Fibroblast of skin of right biceps (primary cell): ENCODE measurements around the gene CCZ1.
"Not testable (repeated sequence)": the region's sequence is repeated elsewhere in the genome, so short reads cannot be mapped to it uniquely, and the experiment has no call there.

Experiments used
- DNase-seq: peaks from one replicate; pipeline ENCODE4 v3.0.0-alpha.2; 2013

CCZ1 gene

GRCh38 chr7:5898480-5899224, at the start of gene CCZ1:
CCZ1 (plus strand) TSS chr7:5898733; CDS start chr7:5898800, 67 bp downstream.
- peak; percentile 70 for DNase-seq

GRCh38 chr7:5850944-5851343, 47.6 kb upstream of the CCZ1 start:
- DNase-seq, result no peak

- DNase-seq, result no peak
Observed at GRCh38 chr7:5854738-5855137, 43.8 kb upstream of the CCZ1 start.

DNA sequence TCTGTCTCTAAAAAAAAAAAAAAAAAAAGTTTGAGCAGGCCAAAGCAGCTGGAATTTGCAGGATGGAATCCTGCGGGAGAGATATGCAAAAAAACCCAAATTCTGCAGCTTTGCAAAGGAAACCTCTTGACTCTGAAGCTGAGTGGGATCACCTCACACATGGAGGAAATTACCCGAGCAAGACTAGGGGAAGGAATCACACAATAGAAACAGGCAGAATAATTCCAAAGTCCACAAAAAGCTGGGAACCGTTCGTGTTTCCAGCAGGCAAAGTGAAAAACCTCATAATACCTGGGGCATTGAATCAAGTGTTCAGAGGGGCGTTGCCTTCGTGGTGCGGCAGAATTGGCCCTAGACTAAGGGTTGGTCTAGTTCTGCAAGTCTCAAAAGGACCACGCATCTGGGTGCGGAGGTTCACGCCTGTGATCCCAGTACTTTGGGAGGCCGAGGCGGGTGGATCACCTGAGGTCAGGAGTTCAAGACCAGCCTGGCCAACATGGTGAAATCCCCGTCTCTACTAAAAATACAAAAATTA, 41.4 kb upstream of the CCZ1 start:
- not testable (repeated sequence) for DNase-seq

GRCh38 chr7:5858494-5858893, 40.0 kb upstream of the CCZ1 start:
- DNase-seq, result not testable (repeated sequence)

- DNase-seq, result not testable (repeated sequence)
Observed at GRCh38 chr7:5861281-5861680, 37.3 kb upstream of the CCZ1 start.

- not testable (repeated sequence) for DNase-seq
Observed at GRCh38 chr7:5862753-5863366, 35.7 kb upstream of the CCZ1 start.

DNA sequence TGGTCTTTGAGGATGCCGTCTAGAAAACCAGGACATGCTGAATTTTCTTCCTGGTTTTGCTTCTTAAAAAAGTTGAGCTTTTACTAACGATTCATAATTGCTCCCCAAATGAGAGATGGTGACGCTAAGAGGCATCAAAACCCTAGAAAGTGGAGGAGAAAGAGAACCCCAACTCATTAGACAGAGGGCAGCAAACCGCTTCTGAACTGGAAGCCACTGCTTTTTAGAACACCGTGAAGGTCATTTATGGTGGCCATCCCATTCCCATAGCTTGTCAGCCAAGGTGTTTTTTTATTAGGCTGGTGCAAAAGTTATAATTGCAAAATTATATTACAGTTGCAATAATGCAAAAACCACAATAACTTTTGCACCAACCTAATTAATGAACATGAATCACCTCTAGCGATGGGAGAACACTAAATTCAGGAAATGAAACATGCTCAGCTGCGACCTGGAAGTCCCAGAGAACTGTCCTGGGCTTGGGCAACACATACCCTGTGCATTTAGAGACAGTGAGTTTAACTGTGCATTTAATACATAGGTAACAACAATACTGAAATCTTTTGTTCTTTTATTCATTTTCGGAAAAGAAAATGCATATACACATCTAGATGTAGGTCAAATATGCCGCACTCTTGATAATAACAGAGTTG, 33.1 kb upstream of the CCZ1 start:
- DNase-seq, result not testable (repeated sequence)

- no peak for DNase-seq
Observed at GRCh38 chr7:5867060-5867459, 31.5 kb upstream of the CCZ1 start.

DNA sequence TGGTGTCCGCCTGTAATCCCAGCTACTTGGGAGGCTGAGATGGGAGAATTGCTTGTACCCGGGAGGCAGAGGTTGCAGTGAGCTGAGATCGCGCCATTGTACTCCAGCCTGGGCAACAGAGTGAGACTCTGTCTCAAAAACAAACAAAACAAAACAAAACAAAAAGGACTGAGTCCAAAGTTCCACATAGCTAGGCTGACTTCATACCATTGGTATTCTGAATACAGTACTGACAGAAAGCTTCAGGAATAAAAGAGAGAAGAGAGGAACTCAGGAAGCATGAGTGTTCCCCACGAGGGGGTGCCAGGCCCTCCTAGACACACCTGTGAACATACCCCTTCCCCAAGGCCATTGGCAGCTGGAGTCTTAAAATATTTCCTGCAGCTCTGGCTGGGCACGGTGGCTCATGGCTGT, 29.6 kb upstream of the CCZ1 start:
- DNase-seq, result not testable (repeated sequence)

DNA sequence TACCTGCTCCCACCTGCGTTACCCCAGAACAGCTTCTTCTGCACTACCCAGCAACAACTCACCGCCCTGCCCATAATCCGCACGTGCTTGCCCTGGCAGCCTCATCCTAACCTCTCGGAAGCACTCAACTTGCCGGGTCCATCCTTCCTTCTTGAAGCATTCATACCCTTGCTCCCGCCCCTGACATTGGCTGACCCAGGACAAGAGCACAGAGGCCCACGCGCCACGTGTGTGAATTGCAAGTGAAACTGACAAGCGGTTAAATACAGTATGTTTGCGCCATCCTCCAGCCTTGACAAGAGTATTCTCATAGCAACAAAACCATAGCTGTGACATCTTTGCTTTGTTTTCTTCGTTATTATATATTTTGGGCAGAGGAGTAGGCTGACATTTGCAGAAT, 28.8 kb upstream of the CCZ1 start:
- DNase-seq, result no peak

GRCh38 chr7:5870311-5870710, 28.2 kb upstream of the CCZ1 start:
- DNase-seq, result no peak

GRCh38 chr7:5872326-5872725, 26.2 kb upstream of the CCZ1 start:
- no peak for DNase-seq

DNA sequence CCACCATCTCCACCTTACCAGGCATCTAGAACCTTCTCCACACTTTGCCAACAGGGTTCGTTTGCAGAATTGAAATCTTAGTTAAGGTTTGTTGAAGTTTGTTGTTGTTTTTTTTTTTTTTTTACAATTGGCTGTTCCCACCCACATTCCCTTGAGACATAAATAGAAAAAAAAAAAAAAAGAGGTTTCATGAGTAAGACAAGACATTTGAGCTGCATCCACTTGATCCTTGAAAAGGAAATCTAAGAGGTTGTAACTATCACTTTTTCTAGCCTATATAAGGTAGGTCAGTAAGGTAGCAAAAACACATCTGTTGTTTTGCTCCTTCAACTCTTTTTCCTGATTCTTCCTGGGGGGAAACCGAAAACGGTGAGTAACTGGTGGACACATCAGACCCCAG, 18.9 kb upstream of the CCZ1 start:
- DNase-seq, result not testable (repeated sequence)

GRCh38 chr7:5880106-5880505, 18.4 kb upstream of the CCZ1 start:
- not testable (repeated sequence) for DNase-seq

GRCh38 chr7:5884431-5884830, 14.1 kb upstream of the CCZ1 start:
- DNase-seq, result not testable (repeated sequence)

DNA sequence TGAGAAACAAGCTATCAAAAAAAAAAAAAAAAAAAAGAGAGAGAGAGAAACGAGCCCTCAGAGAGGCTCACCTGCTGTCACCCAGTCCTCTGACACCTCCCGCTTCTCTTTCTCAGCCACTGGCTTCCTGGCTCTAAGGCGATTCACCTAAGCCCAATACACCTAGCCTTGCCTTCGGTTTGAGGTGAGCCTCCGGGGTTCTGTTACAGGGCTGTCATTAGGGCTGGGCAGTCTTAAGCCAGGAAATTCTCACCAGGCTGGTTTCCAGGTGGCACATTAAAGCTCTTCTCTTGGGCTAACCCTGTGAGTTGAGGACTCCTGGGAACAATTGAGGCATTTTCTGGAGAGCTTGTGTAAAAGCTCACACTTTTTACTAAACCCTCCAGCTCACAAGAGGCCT, 10.5 kb upstream of the CCZ1 start:
- DNase-seq, result not testable (repeated sequence)

GRCh38 chr7:5890244-5890643, 8.3 kb upstream of the CCZ1 start:
- not testable (repeated sequence) for DNase-seq

GRCh38 chr7:5892498-5892897, 6.0 kb upstream of the CCZ1 start:
- no peak for DNase-seq

DNA sequence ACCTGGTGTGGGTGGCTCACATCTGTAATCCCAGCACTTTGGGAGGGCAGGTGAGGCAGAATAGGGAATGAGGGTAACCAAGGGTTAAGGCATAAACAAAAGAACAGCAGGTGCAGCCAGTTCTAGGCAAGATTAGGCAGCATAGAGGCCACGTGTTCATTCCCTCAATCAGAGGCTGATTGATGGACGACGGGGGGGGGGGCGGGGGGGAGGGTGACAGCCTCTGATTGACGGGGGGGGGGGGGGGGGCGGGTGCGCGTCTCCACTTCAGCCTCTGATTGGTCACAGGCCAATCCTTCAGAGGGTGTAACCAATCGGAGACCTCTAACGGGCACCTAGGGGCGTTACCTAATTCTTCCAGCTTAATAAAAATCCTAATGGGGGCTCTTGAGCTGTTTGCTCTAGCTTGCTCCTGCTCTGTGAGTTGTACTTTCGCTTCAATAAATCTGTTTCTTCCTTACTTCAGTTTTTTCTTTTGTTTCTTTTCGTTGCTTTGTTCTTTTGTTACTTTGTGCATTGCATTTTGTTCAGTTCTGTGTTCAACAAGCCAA, 1.1 kb upstream of the CCZ1 start:
- DNase-seq, result not testable (repeated sequence)

DNA sequence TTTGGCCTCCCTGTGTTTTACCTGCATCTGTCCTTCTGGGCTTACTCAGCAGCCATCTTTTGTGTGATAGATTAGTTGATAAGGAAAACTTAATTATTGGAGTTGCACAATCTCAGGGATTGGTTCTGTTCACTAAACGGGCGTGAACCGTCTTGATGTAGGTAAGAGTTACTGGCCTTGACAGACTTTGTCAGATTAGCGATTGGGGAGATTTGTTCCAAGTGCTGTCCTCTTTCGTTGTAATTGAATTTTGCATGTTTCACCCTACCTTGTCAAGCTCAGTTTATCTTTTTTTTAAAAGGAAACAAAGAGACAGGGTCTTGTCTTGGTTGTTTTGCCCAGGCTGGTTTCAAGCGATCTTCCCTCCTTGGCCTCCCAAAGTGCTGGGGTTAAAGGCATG, 4.5 kb downstream of the CCZ1 start:
- not testable (repeated sequence) for DNase-seq

- not testable (repeated sequence) for DNase-seq
Observed at GRCh38 chr7:5904726-5905125, 6.2 kb downstream of the CCZ1 start.

DNA sequence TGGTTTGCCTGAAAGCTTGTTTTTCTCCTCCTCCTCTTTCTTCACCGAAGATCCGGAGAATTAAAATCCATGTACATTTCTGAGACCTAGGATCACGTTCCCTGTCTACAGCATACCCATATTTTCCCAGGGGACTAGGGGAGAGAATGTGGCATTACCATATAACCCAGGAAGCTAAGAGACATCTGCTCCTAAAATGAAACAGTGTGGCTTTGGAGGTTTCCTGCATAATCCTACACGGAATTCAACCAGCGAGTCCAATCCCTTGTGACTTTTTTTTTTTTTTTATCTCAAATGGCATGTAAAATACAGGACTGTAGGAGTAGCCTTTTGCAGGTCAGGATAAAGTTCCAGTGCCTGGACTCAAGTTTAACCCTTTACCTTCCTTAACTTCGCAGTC, 10.3 kb downstream of the CCZ1 start:
- not testable (repeated sequence) for DNase-seq
